ENCODE data around the gene TRHDE. TPM values are rescaled to one million over a fixed set of nuclear protein-coding genes. Genes with fewer than 3 reads are reported as not detected.

Gene TRHDE
- total RNA-seq, 1 donor from 2014 or later = 0.87 TPM

GRCh38 chr12:72676556-72676955, 404.4 kb downstream of the TRHDE start:
- Mint-ChIP-seq H3K27ac (ENCODE audit: unreplicated experiment) (no peak overlapping the region), H3K36me3 (ENCODE audit: low read depth) (no peaks in the 10 kb centered on the region), H3K4me1 (ENCODE audit: low read depth) (no peaks in the 10 kb centered on the region), H3K9me3 (ENCODE audit: low read depth) (no peaks in the 10 kb centered on the region), H3K4me3 (ENCODE audit: unreplicated experiment) (no peak overlapping the region), H3K27me3 (ENCODE audit: low read depth) (peaks cover 1% of the 10 kb centered on the region)
- no peak for DNase-seq (ENCODE audit: low spot score)
- TF ChIP-seq CTCF (IDR thresholded peaks at IDR 0.05) = no peak

- peaks cover 1% of the 10 kb centered on the region for H3K27me3 Mint-ChIP-seq (ENCODE audit: low read depth)
- no peak overlapping the region for H3K4me3 Mint-ChIP-seq (ENCODE audit: unreplicated experiment)
- DNase-seq (ENCODE audit: low spot score) = no peak
- H3K27ac Mint-ChIP-seq (ENCODE audit: unreplicated experiment) = no peak overlapping the region
- no peaks in the 10 kb centered on the region for H3K4me1 Mint-ChIP-seq (ENCODE audit: low read depth)
- no peaks in the 10 kb centered on the region for H3K9me3 Mint-ChIP-seq (ENCODE audit: low read depth)
- TF ChIP-seq CTCF (IDR thresholded peaks at IDR 0.05) = no peak
- no peaks in the 10 kb centered on the region for H3K36me3 Mint-ChIP-seq (ENCODE audit: low read depth)
These were observed 405.0 kb downstream of the TRHDE start for GRCh38 chr12:72677139-72677538.

- no peaks in the 10 kb centered on the region for H3K9me3 Mint-ChIP-seq (ENCODE audit: low read depth)
These were observed 405.7 kb downstream of the TRHDE start for GRCh38 chr12:72677846-72678245.

GRCh38 chr12:72679147-72679757, 407.1 kb downstream of the TRHDE start:
- no peaks in the 10 kb centered on the region for H3K4me1 Mint-ChIP-seq (ENCODE audit: low read depth)
- H3K27ac Mint-ChIP-seq (ENCODE audit: unreplicated experiment) = no peak overlapping the region
- DNase-seq (ENCODE audit: low spot score) = no peak
- H3K27me3 Mint-ChIP-seq (ENCODE audit: low read depth) = peaks cover 1% of the 10 kb centered on the region
- TF ChIP-seq CTCF (IDR thresholded peaks at IDR 0.05) = no peak
- no peak overlapping the region for H3K4me3 Mint-ChIP-seq (ENCODE audit: unreplicated experiment)
- H3K9me3 Mint-ChIP-seq (ENCODE audit: low read depth) = no peaks in the 10 kb centered on the region
- H3K36me3 Mint-ChIP-seq (ENCODE audit: low read depth) = no peaks in the 10 kb centered on the region

More at GRCh38 chr12:72677846-72678245, 405.7 kb downstream of the TRHDE start:
- H3K27me3 Mint-ChIP-seq (ENCODE audit: low read depth) = peaks cover 1% of the 10 kb centered on the region
- no peak for TF ChIP-seq CTCF (IDR thresholded peaks at IDR 0.05)
- no peaks in the 10 kb centered on the region for H3K36me3 Mint-ChIP-seq (ENCODE audit: low read depth)
- H3K4me1 Mint-ChIP-seq (ENCODE audit: low read depth) = no peaks in the 10 kb centered on the region
- no peak for DNase-seq (ENCODE audit: low spot score)
- H3K4me3 Mint-ChIP-seq (ENCODE audit: unreplicated experiment) = no peak overlapping the region
- no peak overlapping the region for H3K27ac Mint-ChIP-seq (ENCODE audit: unreplicated experiment)

- Mint-ChIP-seq H3K9me3 (ENCODE audit: low read depth) (no peaks in the 10 kb centered on the region), H3K4me1 (ENCODE audit: low read depth) (no peaks in the 10 kb centered on the region), H3K4me3 (ENCODE audit: unreplicated experiment) (no peak overlapping the region), H3K36me3 (ENCODE audit: low read depth) (no peaks in the 10 kb centered on the region), H3K27me3 (ENCODE audit: low read depth) (peaks cover 1% of the 10 kb centered on the region), H3K27ac (ENCODE audit: unreplicated experiment) (no peak overlapping the region)
- no peak for DNase-seq (ENCODE audit: low spot score)
- no peak for TF ChIP-seq CTCF (IDR thresholded peaks at IDR 0.05)
These were observed 408.9 kb downstream of the TRHDE start for GRCh38 chr12:72681028-72681427.

Data from chondrocyte (in vitro differentiated cells).